NCI-H2227 (cell line): ENCODE measurements around the gene ZFHX2.
A peak's percentile ranks its signal among the peaks of the same experiment; 100 is the strongest.

ENCODE experiments used
- DNase-seq: peaks from one replicate; lab custom pipeline; 2025; ENCODE audit not compliant: unreplicated experiment; lab: John Stamatoyannopoulos, UW

ZFHX2 gene

DNA sequence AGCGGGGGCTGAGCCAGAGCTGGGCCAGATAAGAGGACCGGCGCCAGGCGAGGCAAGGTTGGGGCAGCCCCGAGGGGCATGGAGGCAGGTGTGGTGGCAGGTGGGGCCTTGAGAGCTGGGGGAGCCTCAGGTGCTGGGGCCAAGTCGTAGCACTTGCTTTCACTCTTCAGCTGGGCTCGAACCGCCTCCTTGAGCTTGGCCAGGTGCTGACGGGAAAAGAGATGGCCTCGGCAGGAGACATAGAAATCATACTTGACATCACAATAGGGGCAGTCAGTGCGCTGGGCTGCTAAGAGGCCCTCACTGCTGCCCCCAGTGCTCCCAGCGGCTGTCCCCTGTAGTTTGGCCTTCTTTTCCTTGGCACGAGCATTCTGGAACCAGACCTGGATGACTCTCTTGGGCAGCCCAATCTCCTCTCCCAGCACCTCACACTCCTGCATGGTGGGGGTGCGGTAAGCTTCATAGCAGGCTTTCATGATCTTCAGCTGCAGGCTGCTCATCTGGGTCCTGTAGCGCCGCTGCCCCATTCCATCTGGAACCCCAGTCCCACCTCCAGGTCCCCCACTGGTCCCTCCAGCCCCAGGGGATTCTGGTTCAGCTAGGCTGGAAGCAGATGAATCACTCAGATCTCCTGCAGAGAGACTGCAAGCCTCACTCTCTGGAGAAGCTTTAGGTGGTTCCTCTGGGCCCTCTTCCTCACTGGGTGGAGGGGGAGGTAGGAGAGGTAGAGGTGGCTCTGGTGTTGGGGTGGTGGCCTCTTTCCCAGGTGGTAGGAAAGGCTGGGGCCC is 28.1 kb downstream of the ZFHX2 start:
- DNase-seq, result no peak

DNA sequence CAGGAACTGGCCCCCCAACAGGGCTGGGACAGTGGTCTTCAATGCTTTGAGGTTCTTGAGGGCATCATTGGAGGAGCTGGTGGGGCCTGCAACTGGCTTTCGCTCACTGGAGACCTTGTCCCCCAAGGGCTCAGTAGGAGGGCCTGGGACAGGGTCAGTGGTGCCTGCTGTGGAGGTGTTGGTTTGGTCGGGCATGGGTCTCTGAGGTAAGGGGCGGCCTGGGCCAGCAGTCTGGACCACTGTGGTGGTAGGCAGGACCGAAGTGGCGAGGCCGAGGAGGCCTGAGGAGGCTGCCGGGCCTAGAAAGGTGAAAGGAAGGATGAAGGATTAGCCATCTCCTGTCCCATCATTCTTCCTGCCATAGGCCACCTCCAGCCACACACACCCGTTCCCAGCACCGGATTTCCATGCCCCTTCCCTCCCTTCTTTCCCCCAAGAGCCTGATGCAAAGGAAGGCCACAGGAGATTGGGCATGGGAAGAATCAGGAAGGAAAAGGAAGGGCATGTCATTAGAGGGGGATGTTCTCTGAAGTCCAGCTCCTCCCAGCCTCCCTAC is 28.8 kb downstream of the ZFHX2 start:
- DNase-seq, result no peak

DNA sequence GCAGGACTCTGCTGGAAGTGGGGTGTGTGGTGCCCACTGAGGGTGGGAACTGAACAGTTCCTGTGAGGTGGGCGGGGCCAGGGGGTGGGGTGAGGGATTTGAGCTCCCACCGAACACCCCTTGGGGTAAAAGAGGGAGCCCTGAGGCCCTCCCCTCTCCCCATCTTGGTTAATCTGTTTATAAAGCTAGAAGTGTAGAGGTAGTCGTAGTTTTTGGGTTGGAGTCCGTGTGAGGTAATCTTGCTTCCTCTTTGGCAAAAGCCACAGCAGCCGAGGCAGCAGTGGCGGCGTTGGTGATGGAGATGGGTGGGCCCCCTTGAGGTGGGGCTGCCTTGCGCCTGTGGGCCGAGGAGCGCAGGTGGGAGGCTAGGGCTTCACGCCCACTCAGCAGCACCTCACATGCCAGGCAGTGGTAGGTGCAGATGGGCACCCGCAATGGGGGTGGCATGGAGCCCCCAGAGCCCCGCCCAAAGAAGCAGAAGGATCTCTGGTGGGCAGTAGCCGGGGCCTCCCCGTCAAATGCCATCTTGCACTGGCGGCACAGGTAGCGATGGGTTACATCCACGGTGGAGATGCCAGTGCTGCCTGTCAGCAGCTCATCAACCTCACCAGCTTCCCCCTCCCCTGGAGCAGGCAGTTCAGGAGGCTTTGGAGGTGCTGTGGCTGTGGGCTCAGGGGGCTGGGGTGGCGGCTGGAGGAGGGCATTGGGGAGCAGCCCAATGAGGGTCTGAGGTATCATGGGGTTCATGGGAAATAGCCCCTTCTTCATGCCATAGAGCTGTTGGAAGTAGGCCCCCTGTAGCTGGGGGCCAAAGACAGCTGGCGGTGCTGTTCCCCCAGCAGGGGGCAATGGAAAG is 29.6 kb downstream of the ZFHX2 start:
- no peak for DNase-seq

DNA sequence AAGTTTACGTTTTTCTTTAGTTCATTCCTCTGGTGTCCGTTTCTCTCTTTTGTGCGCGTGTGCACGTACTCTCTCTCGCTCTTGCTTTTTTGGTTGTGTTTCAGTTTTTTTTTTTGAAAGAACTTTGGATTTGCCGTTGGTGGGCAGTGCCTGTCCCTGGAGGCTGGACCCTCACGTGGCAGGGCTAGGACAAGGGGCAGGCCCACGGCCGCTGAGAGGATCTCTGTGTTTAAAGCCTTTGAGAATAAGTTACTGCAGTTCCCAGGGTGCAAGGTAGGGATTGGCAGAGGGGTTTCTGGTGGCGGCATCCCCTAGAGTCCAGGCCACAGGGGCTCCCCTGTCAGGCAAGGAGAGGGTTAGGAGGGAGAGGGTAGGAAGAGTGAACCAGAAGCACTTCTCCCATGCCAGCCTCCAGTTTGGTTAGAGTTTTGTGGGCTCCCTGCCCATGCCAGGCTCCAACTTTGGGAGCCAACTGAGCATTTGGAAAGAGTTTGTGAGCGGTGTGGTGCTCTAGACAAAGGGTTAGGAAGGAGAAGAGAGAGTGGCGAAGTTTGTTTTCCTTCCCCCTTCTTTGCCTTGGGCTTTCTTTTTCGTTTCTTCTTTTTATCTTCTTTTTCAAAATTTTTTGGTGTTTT is 30.5 kb downstream of the ZFHX2 start:
- DNase-seq, result no peak

DNA sequence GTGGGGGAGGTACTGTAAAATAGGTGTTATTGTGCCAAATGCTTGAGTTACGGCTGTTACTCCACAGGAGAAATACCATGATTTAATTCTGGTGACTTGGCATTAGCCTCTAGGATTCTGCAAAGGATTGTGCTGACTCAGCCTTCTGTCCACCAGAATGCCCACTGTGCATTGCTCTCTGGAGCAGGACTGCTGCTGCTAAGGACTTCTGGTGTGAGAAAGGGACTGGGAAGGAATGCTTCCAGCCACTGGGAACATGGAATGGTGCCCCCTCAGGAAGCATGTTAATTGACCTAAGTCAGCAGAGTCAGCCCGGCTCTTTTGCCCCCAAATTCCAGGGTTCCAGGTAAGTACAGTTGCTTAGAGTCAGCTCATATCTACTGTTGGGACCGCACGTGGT is 32.9 kb downstream of the ZFHX2 start:
- DNase-seq, result peak; percentile 24

DNA sequence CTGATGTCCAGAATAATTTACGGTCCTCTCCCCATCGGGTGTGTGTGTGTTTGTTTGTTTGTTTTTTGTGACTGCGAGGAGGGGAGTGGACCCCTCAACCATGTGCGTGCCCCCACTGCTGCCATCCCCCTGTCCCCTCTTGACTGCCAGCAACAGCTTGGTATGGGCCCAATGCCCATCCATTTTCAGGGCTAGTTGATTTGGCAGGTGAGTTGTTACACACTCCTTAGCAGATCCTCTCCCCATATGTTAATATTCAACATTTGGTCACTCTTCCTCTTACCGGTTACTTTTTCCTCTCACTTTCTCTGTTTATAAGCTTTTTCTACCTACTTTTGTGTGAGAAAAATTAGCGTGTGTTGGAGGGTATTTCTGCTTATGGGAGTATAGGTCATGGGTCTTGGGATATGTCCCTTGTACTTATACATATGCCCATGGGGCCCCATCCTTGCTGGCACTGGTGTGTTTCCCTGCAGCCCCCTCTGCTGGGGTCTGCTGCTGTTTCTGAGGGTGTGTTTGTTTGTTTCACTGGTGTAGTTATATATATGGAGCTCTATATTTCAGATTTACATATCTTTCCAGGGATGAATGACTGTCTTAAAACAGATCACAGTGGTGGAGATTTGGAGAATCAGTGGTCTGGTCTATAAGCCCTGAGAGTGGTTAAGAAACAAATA is 33.8 kb downstream of the ZFHX2 start:
- no peak for DNase-seq

DNA sequence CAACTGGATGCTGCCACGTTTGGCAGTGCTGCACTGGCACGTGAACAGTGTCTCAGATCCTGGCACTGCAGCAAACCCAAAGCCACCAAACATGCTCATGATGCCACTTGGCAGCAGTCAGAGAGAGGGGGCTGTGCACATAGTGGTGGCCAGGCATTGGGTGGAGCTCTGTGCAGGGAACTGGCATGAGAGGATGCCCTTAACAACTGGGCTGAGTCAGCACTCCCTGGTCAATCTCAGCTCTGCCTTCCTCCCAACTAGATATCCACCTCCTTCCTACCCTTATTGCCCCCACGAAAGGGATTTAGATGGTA is 37.0 kb downstream of the ZFHX2 start:
- no peak for DNase-seq

DNA sequence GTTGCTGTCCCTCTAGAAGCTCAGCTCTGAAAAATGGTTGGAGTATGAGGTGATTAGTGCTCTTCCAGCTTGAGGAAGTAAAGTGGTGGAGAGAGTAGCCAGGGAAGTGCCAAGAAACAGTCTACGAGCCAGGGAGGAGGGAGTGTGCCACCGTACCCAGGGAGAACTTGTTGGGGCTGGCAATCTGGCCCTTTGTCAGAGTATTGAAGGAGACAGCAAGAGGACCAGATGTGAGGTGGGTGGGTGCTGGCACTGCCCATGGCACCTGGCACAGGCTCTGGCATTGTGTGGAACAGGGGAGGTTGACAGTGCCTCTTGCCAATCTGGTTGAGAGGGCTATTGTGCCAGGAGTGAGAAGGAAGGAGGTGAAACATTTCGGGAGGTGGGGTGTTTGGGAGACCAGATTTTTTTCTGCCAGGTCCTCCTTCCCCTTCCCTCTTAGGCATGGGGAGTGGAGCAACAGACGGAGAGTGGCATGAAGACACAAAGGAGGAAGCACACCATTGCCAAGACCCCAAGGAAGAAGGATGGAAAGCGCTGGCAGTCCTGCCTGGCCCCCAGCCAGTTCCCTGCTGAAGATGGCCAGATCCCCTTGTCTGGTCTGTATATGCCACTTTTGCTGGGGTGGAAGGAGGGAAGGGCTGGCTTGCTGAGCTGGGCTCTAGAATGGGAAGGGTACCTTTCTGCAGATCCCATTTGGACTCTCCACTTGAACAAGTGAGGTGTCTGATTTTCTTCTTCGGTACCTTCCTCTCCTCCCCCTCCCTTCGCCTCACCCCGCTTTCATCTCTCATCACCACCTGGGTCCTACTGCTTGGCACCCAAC is 37.5 kb downstream of the ZFHX2 start:
- no peak for DNase-seq

DNA sequence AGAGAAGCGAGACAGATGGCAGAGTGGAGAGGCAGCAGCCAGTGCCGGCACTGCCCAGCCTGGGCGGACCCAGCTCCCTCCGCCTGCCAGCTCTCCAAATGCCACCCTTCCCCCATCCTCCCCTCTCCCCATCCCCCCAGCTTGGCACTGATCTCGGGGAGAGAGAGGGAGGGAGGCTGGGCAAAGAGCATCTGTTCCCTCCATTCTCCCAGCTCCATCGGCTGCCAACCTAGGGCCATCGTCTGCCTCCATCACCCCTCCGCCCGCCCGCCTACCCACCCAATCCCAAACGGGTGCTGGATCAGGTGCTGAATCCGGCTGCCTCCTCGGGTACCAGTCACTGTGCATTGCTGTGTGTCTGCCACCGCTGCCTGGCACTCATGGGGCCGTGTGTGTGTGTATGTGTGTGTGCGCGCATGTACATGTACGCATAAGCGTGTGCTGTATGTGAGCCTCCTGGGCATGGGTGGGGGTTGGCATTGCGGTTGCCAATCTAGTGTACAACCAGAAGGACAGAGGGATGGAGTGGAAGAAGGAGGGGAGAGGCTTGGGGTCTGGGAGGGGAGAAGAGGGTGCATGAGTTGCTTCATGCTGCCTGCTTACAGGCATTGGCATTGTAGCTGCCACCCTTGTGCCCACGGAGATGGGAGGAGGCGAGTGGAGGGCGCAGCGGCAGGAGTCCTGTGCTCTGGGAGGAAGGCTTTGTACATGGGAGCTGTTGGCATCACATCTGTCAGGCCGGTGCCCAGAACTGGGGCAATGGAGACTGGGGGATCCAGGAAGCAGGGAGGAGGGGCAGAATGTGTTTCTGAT is 38.4 kb downstream of the ZFHX2 start:
- peak; percentile 40 for DNase-seq

DNA sequence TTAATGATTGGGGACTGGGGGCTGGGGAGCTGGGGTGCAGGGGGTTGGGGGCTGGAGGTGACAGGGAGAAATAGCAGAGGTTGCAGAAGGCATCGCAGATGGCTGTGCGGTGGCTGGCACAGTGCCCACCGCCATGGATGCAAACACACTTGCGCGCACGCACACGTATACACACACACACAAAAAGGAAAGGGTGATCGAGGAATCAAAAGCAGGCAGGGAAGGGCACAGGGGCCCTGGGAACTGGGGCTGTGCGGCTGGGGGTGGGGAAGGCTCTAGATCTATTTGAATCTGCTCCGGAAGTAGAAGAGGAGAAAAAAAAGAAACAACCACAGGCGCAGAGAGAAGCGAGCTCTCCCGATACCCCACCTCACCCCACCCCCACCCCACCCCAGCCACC is 39.4 kb downstream of the ZFHX2 start:
- peak; percentile 64 for DNase-seq

DNA sequence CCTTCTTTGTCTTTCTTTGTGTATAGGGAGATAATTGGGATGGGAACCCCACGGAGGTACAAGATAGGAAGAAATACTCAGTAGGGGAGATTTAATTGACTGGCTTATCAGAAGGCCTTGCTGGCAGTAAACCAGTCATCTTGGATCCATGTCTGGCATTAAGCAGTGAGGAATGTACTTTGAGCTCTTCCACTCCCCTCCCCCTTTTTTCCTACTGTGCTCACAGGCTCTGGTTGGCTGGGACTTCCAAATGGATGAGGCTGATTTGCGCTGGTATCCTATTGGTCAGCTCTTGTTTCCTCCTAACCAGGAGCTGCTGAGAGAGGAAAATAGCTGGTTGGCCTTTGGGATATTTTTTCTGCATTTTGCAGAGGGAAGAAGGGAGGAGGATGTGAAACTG is 57.3 kb downstream of the ZFHX2 start:
- peak; percentile 92 for DNase-seq

DNA sequence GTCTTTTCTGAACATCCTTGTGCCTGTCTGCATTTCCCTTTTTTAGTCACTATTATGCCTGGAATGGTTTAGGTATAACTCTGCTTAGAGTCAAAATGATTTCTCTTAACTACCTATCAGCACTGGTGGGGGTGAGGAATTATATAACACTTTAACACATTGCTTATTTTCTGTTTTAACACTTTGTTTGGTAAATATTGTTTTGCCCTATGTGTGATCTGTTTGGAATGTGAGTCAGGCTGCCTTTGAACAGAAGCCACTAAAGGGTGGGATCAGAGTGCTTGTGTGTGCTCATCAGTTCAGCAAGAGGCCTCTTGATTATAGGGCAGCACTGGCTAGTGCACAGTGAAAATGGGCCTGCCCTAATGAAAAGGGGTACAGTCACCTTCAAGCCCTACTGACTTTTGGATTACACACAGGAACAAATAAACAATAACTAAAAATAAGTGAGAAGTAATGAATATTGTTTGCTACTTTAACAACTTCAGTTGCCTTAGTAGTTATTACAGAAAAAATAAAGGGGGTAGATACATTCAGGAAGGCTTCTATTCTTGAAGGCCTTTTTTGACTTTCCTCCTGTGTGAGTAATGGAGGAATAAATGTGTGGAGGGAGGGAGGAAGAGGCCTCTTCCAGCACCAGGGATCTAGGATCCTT is 58.8 kb downstream of the ZFHX2 start:
- peak; percentile 16 for DNase-seq

DNA sequence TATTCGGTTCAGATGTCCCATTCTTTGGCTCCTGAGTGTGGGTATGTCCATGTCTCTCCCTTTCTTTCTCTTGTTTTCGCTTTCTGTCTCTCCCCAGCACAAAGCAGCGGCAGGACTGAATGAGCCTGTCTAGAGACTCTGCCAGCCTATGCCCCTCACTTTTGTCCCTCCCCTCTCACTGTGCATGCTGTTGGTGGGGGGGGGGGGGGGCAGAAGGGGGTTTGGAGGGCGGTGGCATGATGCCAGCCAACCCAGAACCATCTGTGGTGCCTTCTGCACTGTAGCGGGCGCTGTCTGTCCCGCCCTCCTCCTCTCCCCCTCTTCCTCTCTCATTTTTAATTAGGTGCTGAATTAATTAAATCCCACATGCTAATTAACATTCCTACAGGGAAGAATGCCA is 64.3 kb downstream of the ZFHX2 start:
- DNase-seq, result no peak

DNA sequence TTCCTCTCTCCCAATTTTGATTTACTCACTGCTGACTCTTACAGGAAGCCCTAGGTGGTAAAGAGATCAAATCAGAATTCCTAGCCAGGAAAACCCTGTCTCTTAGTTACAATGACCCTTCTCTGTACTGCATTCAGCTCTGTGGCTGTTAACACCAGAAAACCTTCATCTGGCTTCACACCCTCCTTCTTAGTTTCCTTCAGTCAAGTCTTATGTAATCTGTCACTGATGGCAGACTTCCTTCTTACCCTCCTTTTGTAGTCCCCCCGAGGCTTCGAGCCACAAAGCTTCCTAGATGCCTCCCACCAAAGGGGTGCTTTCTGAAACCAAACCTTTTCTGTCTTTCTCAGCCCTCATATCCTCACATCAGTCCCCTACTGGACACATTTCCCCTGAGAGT is 65.5 kb downstream of the ZFHX2 start:
- no peak for DNase-seq

DNA sequence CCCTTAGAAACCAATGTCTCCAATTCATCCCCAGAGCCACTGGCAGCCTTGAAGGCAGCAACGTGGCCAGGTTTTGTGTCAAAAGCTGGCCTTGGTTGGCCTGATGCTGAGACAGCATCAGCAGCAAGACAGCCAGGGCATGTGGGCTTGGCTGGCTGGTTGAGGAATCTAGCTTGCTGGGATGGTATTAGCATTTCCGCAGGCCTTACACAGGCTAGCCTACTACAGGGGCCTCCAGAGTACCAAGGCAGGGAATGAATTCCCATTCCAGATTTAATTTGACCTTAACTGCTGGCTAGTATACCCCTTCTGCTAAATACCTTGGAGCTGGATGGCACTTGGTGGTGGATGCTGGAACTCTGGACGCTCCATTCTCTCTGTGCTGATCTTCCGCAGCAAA is 66.2 kb downstream of the ZFHX2 start:
- no peak for DNase-seq

DNA sequence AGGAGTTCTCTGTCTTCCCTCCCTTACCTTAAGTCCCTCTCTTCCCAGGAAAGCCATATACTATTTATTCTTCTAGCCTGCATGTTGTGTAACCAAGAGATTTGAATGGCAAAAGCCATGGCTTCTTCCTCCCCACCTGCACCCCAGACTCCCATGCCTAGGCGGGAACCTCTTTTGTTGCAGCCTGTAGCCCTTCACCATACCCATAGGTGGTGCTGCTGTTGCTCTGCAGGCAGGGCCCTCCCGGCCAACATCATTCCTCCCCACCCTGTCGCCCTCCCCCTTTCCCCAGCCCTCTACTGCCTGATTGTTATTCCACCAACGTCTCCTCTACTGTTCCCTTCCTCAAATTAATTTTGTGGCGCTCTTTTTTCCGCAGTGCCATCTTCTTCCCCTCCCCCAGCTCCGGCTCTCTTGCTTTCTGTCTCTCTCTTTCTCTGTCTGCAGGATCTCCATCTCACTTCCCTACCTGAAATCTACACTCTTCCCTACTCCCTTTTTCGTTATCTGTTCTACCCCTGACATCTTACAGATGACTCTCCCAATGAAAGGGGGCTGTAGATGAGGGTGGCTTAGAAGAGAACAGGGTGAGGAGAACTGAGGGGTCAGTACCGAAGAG is 68.2 kb downstream of the ZFHX2 start:
- DNase-seq, result peak; percentile 91

DNA sequence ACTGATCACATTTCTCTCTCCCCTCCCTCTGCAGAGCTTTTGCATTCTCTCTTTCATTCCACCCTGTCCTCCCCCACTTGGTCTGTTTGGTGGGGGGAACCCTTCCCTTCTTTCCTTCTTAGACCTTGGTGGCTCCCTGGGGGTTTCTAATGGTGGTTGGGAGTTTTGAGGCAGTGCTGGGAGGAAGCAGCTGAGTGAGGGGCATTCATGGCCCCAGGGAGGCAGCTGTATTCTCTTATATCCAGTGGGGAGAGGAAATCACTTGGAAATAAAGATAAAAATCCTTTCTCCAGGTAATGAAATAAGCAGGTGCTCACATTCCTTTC is 68.8 kb downstream of the ZFHX2 start:
- DNase-seq, result peak; percentile 55

DNA sequence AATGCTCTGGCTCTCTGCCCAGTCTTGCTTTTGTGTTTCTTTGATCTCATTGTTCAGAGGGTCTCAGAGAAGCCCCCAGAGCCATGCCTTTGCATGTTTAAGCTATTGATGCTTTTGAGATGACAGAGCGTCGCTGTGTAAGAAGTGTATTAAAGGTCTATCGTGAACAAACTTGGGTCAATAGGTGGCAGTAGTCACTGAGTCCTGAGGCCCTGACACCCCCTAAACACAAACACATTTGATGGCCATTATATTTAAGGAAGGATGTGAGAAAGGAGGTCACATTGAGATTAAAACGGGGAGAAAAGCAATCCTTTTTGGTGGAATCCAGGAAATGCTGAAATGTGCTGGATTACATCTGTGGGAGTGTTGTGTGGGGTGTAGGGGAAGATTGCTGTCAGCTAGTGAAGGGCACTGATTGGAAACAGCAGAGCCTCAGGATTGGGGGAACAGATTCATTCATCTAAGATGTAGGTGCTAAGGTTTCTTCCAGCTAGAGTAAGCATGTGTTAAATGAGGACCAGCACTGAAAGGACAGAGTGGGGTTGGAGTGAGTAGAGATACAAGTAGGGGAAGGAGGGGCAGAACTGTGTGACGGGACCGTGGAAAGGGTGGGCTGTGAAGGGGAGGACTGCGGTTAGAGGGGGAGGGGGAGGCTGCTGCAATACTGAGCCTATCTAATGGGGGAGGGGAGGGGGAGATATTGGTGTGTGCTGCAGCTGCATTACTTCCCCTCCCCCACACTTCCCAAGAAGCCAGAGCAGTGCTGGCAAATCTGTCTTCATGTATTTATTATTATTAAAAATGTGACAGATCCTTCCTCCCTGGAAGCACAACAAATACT is 69.4 kb downstream of the ZFHX2 start:
- DNase-seq, result peak; percentile 58
